Midbrain (tissue), 1 donor: ENCODE results near the gene SP100.
"Not testable (repeated sequence)": the region's sequence is repeated elsewhere in the genome, so short reads cannot be mapped to it uniquely, and the experiment has no call there.

Experiments used
- DNase-seq: peaks from one replicate; lab custom pipeline; 2025; lab: John Stamatoyannopoulos, UW

The SP100 gene

DNA sequence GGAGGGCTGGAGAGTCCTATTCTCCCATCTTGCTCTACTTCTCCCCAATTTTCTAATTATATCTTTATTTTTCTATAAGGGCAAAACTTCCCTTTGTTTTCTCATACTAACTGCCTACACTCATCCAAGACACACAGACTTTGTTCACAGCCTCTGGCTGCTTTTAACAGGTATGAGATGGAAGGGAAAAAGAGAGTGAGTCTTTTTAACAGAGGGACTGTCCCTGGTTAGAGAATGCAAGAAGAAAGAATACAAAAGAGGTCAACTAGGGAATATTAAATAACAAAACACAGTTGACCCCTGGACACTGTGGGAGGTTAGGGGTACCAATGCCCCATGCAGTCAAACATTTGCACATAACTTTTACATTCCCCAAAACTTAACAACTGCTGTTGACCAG is 41.8 kb downstream of the SP100 start:
- no peak for DNase-seq

DNA sequence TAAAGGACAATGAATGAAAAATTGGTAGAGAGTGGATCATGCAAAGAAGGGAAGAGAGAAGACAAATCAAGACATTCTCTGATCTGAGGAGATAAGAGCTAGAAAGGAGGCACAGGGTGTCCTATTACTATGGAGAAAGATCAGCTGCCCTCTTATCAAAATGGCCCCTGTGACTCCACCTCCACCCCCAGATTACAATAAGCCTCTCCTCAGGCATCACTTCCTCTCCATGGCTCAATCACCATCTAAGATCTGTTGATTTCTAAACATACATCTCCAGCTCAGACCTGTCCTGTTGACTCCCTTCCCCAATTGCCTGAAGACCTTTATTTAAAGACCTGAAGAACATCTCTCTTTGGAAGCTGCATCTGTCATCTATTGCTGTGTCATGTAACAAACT is 43.2 kb downstream of the SP100 start:
- no peak for DNase-seq

DNA sequence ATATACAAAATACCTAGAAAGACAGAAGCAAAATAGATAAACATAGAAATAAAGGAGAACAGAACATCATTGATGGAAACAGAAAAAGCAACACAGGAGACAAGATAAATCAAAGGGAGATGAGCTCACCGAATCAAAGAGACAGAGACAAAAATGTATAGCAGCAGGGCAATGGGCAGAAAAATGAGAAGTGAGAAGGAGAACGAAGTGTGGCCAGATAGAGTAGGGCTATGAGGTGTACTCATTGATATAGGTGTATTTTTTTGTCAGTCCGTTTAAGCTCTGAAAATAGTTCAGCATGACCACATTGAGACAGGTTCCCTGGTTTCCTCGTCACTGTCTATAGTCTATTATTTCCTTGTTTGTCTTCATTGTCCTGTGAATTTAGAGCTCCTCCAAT is 55.1 kb downstream of the SP100 start:
- no peak for DNase-seq

DNA sequence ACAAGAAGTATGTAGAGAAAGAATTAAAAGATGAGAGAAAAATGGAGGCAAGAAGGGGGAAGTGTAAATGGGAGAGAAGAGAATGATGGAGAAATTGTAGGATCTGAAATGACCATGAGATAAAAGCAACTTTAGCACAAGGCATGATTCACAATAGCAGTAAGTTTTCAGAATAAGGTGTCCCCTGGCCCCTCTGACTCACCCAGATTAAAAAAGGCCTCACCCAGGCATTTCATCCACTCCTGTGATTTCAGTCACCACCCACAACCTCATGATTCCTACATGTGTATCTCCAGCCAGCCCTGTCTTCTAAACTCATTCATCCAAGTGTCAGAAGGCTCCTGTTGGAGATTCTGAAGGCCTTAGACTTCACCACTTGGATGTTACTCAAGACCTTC is 56.6 kb downstream of the SP100 start:
- DNase-seq, result no peak

DNA sequence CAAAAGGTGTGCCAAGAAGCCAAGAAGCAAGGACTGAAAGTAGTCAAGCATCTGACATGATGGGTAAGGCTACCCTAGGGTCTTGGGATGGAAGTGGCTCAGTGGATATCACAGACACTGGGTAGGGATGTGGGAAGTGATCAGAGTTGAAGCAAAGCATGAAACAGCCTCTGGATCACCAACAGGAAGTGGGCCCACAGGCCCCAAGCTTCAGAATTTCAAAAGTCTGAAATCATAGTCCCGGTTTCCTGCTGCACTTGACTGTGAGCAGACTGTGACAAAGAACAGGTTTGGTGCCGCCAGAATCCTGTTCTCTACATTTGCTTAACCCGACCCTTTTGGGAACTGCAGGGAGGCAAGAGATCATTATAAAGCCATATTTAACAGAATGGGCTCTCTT is 57.4 kb downstream of the SP100 start:
- DNase-seq, result no peak

DNA sequence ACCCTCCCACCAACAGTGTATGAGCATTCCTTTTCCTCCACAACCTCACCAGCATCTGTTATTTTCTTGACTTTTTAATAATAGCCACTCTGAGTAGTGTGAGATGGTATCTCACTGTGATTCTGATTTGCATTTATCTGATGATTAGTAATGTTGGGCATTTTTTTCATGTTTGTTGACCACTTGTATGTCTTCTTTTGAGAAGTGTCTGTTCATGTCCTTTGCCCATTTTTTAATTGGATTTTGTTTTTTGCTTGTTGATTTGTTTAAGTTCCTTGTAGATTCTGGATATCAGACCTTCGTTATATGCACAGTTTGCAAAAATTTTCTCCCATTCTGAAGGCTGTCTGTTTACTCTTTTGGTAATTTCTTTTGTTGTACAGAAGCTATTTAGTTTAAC is 59.1 kb downstream of the SP100 start:
- no peak for DNase-seq

DNA sequence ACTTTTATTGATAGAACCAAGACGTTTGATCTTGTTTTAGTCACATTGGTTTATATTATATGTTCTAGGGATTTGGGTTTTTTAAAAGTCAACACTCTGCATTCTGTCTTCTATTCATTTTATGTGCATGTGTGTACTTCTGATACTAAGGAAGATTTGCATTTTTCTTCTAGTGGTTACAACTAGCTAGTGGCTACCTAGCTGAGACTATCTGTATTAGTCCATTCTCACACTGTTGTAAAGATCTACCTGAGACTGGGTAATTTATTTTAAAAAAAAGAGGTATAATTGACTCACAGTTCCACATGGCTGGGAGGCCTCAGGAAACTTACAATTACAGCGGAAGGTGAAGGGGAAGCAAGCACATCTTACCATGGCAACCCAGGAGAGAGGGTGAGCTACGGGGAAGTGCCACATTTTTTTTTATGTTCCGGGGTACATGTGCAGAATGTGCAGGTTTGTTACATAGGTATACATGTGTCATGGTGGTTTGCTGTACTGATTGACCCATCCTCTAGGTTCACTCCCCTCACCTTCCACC is 69.9 kb downstream of the SP100 start:
- DNase-seq, result no peak

DNA sequence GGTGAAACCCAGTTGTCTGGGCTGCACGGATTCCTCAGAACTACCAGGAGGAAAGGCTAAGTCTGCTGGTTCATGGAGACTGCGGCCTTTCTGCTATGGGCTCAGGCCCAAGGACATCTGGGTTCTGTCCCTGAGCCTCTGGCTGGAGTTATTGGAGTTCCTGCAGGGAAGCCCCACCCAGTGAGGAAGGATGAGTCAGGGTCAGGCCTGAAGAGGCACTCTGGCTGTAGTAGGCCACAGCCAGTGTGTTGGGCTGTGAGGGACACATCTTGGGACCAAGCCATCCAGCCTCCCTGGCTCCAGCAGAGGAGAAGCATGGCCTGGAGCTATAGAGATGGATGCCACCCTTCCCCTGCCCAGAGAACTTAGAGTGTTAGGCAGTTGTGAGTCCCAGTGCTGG is 75.2 kb downstream of the SP100 start:
- not testable (repeated sequence) for DNase-seq

DNA sequence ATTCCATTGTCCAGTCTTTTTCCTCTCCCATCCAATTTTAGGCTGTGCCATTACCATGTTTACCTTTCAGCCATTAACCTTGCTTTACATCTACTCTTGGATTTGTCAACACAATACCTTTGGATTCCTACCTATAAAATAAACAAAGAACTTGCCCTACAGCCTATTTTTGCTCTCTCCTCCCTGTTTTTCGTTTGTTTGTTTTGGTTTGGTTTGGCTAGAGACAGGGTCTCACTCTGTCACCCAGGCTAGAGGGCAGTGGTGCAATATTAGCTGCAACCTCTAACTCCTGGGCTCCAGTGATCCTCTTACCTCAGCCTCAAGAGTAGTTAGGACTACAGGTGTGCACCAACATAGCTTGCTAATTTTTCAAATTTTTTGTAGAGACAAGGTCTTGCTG is 76.1 kb downstream of the SP100 start:
- DNase-seq, result no peak

DNA sequence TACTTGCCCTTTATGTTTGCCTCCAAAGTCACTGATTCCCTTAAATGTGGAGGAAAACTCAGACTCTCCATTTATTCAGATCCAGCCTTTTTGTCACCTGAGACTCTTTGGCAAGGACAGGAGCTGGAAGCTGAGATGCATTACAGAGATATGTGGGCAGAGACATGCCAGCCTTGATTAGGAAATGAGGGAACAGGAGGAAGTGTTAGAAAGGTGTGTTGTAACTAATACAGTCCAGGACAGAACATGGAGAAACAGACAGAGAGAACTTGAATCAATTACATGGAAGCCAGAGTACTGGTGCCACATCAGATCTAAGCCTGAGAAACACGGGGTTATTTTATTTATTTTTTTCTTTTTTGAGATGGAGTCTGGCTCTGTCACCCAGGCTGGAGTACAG is 79.0 kb downstream of the SP100 start:
- DNase-seq, result no peak

DNA sequence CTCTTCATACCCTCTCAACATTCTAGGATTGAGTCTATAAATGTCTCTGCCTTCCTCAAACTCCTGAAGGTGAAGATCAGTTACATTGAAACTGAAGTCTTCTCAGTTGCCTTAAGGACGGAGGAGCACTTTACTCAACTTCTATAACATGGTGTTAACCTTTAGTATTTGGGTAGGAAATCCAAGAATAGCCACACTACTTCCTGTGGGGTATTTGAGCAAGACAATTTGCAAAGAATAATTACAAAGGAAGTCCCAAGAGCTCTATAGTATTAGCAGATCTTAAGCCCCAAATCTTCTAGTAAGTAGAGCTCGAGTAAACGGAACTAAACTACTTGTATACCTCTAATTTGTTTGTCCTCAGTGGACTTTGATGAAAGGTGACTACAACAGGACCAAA is 80.9 kb downstream of the SP100 start:
- DNase-seq, result no peak

DNA sequence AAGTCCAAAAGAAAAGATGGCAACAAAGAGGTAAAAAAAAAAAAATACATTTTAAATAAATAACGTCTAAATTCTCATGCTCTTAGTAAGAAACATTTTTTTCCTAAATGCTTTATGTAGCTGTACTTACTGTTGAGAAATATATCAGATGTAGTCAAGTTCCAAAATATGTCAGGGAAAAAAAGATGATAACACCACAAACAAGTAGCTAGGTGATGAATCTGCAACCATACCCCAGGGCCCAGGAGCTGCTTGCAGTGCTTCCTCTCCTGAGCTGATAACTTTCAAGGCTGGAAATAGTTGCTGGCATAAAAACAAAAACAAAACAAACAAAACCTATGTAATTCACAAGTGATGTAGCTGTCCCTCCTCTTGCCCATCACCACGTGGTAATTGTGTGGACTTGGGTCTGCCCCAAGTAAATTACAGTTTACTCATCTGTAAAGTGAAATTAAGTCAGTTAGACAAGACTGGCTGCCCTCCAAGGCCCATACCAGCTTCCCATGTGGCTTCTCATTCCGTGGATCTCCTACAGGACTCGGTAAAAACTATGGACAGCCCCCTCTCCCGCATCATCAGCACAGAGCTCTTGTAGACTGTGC is 82.6 kb downstream of the SP100 start:
- no peak for DNase-seq

DNA sequence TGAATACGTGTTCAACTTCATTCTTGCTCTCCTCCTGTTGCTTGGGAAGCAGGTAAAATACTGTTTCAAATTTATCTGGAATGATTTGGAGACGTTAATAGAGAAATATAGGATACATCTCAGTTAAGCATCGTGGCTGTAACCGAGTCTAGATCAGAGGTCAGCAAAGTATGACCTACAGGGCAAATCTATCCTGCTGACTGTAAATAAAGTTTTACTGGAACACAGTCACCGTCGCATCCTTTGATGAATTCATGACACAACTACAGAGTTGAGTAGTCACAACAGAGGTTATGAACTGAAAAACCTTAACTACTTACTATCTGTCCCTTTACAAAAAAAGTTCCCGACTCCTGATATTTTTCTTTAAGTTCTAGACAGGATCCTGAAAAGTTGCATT is 86.6 kb downstream of the SP100 start:
- no peak for DNase-seq

DNA sequence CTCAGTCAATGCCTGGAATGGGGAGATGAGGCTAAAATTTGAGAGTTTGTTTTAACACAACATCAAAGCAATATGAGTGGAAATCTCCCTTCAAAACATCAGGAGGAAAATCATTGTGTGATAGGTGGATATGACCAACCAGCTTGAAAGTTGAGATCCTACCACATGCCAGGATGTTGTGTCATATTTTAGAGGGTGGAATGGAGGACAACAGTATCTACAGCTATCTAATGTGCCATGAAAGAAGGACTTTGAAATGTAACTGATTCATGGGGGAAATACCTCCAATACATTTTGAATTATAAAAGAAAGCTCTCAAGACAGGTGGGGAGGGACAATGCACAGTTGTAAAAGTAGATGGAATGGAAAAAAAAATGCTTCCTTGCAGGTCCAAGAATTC is 87.8 kb downstream of the SP100 start:
- DNase-seq, result no peak

DNA sequence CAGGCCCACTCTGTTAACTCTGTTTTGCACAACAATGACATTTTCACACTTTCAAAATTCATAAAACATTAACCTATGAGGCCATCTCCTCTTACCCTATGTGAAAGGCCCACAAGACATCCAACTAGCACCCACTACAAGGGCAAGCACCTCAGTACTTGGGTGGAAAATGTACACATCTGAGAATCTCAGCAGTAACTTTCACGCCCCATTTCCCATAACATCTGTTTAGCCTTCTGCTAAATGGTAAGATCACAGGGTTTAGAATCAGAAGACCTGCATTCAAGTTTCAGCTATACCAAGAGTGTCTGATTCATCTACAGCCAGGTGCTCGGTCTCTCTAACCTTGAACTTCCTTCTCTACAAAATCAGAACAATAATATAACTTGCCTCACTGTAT is 89.2 kb downstream of the SP100 start:
- no peak for DNase-seq

DNA sequence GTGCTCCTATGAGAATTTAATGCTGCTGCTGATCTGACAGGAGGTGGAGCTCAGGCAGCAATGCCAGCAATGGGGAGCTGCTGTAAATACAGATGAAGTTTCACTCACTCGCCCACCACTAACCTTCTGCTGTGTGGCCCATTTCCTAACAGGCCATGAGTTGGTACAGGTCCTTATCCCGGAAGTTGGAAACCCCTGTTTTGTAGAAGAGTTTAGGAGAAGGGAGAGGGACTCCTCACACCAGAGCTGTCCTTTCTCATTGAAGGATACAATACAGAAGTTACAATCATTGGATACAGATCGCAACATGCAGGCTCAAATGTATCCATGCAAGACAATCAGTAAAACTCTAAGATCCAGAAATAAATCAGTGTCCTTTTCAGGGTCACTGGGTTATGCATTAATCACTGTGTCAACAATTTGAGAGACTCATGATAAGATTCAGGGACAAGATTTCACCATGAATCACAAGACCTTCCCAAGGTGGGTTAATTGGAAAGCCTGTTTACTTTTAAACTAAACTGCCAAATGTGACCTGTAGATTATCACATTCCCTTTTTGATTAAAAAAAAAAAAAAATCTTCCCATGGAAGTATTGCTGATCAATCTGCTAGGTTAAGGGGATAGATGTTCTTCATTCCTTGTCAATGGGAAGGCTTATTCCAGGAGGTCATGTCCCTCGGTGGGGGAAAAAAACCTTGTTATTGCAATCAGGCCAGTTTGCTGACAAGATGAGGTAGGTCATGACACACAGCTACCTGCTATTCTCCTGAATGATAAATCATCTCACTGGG is 97.2 kb downstream of the SP100 start:
- no peak for DNase-seq

DNA sequence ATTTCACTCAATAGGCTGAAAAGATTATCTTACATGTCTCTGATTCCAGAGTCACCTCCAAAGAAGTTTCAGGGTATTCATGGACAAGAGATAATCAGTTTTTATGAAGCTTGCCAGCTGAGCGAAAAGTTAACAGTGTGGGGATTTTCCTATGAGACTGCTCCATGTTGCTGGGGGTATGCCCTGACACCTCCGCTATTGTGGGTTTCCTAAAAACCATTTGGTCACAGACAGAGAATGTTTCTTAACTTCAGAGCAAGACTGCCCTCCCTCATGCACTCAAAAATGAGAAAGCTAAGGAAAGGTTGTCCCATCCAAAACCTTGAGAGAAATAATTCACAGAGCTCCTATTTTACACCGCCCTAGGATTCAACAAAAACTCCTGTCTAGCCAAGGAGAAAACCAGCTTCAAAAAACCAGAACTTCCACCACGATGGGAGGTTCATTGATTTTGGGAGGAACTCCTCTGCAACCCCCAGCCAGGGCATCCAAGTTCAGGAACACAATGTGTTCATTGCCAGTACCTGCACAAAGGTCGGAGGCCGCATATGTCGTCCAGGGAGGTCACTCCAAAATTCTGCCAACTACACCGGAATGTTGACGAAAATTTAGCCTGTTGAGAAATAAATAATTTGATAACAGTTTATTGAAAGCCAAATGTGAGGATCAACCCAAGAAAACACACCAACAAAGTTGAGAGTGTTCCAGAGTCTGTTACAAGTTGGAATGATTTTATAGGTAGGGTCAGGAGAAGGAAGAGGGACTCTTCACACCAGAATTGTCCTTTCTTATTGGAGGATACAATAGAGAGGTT is 104.3 kb downstream of the SP100 start:
- DNase-seq, result no peak

DNA sequence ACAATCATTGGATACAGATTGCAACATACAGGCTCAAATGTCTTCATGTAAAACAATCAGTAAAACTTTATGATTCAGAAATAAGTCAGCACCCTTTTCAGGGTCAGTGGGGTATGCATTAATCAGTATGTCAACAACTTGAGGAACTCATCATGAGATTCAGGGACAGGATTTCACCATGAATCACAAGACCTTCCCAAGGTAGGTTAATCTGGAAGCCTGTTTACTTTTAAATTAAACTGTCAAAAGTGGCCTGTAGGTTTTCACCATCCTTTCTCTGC is 104.8 kb downstream of the SP100 start:
- no peak for DNase-seq

DNA sequence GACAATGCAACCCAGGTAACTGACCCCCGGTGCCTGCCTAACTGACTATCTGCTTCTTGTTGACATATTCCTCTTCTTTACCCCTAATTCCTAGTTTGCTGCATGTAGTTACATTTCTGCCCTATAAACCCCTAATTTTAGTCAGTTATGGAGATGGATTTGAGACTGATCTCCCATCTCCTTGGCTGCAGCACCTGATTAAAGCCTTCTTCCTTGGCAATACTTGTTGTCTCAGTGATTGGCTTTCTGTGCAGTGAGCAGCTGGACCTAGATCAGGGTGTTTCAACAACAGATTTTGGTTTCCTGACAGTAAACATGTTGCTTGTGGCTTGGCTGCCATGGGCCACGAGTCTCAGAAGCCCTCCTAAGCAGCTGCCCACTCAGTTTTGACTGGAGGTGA is 105.4 kb downstream of the SP100 start:
- DNase-seq, result no peak

DNA sequence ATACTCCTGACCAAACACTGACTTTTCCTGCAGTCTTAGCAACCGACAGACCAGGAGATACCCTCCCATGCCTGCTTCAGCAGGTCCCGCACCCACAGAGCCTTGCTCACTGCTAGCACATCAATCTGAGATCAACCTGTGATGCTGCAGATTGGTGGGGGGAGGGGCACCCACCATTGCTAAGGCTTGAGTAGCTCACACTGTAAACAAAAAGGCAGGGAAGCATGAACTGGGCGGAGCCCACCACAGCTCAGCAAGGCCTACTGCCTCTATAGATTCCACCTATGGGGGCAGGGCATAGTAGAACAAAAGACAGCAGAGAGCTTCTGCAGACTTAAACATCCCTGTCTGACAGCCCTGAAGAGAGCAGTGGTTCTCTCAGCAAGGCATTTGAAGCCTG is 109.7 kb downstream of the SP100 start:
- DNase-seq, result no peak

DNA sequence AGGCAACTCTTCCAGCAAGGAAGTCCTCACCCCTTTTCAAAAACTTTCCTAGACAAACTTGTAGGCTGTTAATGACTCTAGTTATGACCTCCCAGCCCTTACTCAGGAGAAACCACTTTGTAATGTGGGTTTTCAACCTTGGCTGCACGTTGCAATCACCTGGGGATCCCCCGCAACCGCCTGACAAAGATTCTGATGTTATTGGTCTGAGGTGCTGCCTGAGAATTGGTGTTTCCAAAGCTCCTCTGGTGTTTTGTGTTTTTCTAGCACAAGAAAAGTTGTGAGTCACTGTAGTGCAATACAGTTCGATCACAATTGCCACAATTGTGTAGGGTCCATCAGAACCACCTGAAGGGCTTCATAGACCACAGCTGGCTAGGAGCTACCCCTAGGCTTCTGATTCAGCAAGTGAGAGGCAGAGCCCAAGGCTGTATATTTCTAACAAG is 121.6 kb downstream of the SP100 start:
- DNase-seq, result no peak

DNA sequence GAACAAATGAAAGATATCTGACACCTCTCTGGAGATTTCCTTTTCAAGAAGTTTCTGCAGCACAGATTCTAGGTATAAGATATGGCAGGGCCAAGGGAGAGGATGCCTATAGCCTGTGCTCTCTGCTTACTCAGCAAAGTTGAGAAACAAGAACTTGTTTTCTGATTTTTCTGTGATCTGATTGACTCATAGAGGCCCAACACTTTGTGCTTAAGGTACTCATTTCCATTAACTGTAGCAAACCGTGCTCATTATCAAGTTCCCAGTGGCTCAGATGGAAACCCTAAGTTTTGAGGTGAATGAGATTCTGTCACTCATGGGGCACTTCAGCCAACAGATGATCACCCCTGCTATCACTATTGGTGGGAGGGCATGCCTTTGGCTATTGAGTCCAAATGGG is 124.3 kb downstream of the SP100 start:
- no peak for DNase-seq

DNA sequence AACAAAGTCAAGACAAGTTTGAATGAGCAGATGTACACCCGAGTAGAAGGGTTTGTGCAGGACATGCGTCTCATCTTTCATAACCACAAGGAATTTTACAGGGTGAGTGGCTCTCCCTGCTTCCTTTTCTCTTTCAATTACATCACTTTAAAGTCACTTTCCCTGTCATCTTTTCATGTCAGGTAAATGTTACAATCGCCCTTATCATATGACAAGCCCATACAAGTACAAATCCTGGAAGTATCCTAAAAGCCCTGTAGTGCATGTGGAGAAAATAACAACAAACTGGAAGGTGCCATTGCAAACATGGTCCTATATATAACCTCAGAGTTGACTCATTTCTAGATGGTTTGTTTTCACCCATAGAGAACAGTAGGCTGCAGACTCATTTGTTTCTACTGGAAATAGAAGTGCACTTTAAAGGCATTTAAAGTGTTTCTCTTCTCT is 126.0 kb downstream of the SP100 start:
- DNase-seq, result no peak
